SK-N-MC (cell line): ENCODE data around the gene ABHD17A.

Experiments used
- DNase-seq: peaks from one replicate; pipeline ENCODE4 v3.0.0-alpha.2; 2011; ENCODE audit warnings: low read depth, low spot score
- H3K27ac ChIP-seq: fragments of 200-600 bp; sonication (generic); 2 replicates; pipeline ENCODE4 v1.5.1; 2016; ENCODE audit warnings: mixed run types
- H3K36me3 ChIP-seq: fragments of 200-600 bp; sonication (generic); 2 replicates; pipeline ENCODE4 v1.6.1; 2017; ENCODE audit warnings: antibody characterized with exemption, low read length, mixed read lengths; ENCODE audit not compliant: insufficient read depth
- H3K4me3 ChIP-seq: fragments of 200-600 bp; sonication (generic); 2 replicates; pipeline ENCODE4 v1.5.1; 2016
- H3K9ac ChIP-seq: fragments of 200-600 bp; sonication (generic); 2 replicates; pipeline ENCODE4 v1.8.0; 2017; ENCODE audit warnings: mixed run types, mixed read lengths; ENCODE audit not compliant: insufficient read length
- H3K9me3 ChIP-seq: fragments of 200-600 bp; sonication (generic); 2 replicates; pipeline ENCODE4 v1.6.1; 2017; ENCODE audit warnings: low read depth, mild to moderate bottlenecking, antibody characterized with exemption, low read length, moderate library complexity, mixed read lengths
- EZH2 ChIP-seq: fragments of 200-600 bp; sonication (generic); IDR thresholded peaks from one replicate; pipeline ENCODE4 v1.6.1; 2017; ENCODE audit warnings: antibody characterized with exemption
- FOXP2 ChIP-seq: optimal IDR thresholded peaks from 2 replicates; pipeline ENCODE3; 2011; ENCODE audit warnings: mild to moderate bottlenecking, moderate library complexity; ENCODE audit not compliant: insufficient read depth; ENCODE audit errors: extremely low read length, control extremely low read depth
- POLR2AphosphoS5 ChIP-seq: IDR thresholded peaks from 2 replicates; pipeline ENCODE4 v1.6.1; 2012; ENCODE audit warnings: mild to moderate bottlenecking, low read depth, low read length, borderline replicate concordance

The ABHD17A gene

DNA sequence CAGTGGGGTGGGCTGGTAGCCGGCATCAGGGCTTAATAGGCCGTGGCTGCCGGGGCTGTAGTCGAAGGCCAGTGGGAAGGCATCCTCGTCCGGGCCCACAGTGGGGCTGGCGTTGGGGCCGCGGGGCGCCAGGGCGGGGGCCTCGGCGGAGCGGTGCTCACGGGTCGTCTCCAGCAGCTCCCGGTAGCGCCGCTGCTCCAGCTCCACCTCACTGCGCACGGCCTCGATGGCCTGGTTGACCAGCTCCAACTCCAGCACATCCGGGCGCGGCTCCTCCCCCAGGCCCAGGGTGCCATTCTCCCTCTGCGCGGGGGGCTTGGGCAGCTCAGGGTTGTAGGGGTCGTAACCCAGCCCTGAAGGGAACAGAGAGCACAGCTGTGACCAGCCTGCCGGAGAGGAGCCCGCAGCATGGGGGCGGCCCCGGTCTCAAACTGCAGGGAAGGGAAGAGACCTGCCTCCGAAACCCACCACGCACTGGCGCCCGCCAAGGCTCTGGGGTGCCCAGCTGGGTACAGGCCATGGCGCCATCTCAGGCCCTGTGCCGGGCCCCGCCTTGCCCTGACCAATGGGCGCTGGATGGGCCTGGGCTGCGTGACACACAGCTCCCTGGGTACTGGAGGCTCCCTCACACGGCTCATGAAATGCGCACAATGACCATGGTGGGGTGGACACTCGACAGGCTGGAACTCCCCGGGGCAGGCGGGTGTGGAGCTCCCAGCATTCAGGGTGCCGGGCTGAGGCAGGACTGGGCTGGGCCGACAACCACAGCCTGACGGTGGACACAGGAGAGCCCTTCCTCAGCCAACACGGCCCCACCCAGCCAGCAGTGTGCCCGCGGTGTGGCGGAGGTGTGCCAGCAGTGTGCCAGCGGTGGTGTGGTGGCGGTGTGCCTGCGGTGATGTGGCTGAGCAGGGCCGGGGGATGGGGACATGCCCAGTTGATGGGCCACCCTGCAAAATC is 56.7 kb downstream of the ABHD17A start:
- DNase-seq: no peak
- H3K36me3 ChIP-seq: peaks cover 3% of the 10 kb centered on the region

DNA sequence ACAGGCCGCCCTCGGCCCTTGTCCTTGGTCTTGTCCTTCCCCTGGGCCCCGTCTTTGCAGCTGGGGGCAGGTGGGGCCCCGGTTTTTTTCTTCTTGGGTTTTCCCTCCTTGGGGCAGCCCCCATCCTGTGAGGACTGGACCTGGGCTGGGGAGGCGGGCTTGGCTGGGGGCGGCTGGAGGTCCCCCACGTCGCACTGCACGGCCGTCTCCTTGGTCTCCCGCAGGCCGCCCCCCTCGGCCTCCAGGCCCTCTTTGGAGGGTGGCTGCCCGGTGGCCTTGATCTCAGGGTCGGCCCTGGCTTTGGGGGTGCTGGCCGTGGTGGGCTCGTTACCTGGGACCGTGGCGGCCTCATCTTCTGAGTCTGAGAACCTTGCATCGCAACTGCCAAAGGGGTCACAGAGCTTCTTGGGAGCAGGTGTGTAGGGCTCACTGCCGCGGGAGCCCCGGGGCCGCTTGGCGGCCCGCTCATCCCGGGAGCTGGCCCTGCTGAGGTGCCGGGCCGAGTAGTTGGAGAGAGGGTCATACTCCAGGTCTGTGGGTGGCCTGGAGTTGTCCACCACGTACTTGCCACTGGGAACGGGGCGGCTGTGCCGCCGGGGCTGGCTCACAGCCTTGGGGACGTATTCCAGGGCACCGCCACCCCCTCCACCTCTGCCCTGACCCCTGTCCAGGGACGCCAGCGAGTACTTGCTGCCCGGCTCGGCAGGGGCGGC is 57.6 kb downstream of the ABHD17A start:
- Histone ChIP-seq H3K27ac (no peak overlapping the region), H3K36me3 (peaks cover 6% of the 10 kb centered on the region), H3K9ac (no peak overlapping the region), H3K4me3 (no peak overlapping the region), H3K9me3 (no peaks in the 10 kb centered on the region)
- no peak for DNase-seq
- TF ChIP-seq EZH2: no peak
- TF ChIP-seq FOXP2: no peak
- no peak for TF ChIP-seq POLR2AphosphoS5

More for the DNA sequence above, 56.7 kb downstream of the ABHD17A start:
- Histone ChIP-seq H3K9ac (no peak overlapping the region), H3K27ac (no peak overlapping the region), H3K4me3 (no peak overlapping the region), H3K9me3 (no peaks in the 10 kb centered on the region)
- TF ChIP-seq POLR2AphosphoS5: no peak
- no peak for TF ChIP-seq EZH2
- no peak for TF ChIP-seq FOXP2
